GM12892 (cell line): ENCODE measurements around the gene WWC1.

ENCODE experiments used
- POLR2A ChIP-seq: IDR thresholded peaks from 2 replicates; pipeline ENCODE4 v1.6.1; 2011; ENCODE audit warnings: low read depth, low read length, control low read depth
- POLR2AphosphoS5 ChIP-seq: IDR thresholded peaks from 2 replicates; pipeline ENCODE4 v1.6.1; 2011; ENCODE audit warnings: low read depth, low read length, control low read depth

- no peak for TF ChIP-seq POLR2A
- TF ChIP-seq POLR2AphosphoS5 = no peak
Measured at GRCh38 chr5:168423971-168424370, 132.5 kb downstream of the WWC1 start.
